22Rv1 (cell line): ENCODE data around the gene SCAMP4.

Experiments
- H3K27ac ChIP-seq: fragments of 450-650 bp; 2 replicates; pipeline ENCODE4 v1.5.1; 2017
- CTCF ChIP-seq: fragments of 450-650 bp; IDR thresholded peaks from 2 replicates; pipeline ENCODE4 v1.5.1; 2017; ENCODE audit warnings: mild to moderate bottlenecking
- ZFX ChIP-seq: fragments of 450-650 bp; IDR thresholded peaks from 2 replicates; pipeline ENCODE4 v1.6.1; 2017; ENCODE audit warnings: antibody characterized with exemption, borderline replicate concordance

SCAMP4 gene

GRCh38 chr19:1961000-1961883, 56.0 kb downstream of the SCAMP4 start:
- TF ChIP-seq CTCF (no peak), ZFX (no peak)
- no peak overlapping the region for H3K27ac ChIP-seq

GRCh38 chr19:1962674-1963073, 57.5 kb downstream of the SCAMP4 start:
- TF ChIP-seq ZFX = no peak
- TF ChIP-seq CTCF = no peak
- no peak overlapping the region for H3K27ac ChIP-seq

- TF ChIP-seq ZFX = no peak
- TF ChIP-seq CTCF = no peak
- H3K27ac ChIP-seq = no peak overlapping the region
These were observed 61.9 kb downstream of the SCAMP4 start for GRCh38 chr19:1967087-1967608.

GRCh38 chr19:1968279-1969175, 63.3 kb downstream of the SCAMP4 start:
- TF ChIP-seq ZFX (no peak), CTCF (no peak)
- no peak overlapping the region for H3K27ac ChIP-seq

GRCh38 chr19:1969176-1970002, 64.2 kb downstream of the SCAMP4 start:
- H3K27ac ChIP-seq = no peak overlapping the region
- TF ChIP-seq ZFX = no peak
- no peak for TF ChIP-seq CTCF

- H3K27ac ChIP-seq = no peak overlapping the region
- TF ChIP-seq ZFX (no peak), CTCF (no peak)
These were observed 65.0 kb downstream of the SCAMP4 start for GRCh38 chr19:1970003-1970805.
